ENCODE results near the gene ANKRD23. TPM values are rescaled to one million over a fixed set of nuclear protein-coding genes. Genes with fewer than 3 reads are reported as not detected.

The ANKRD23 gene
- total RNA-seq, 1 donor from 2014 or later = 6.9 TPM

GRCh38 chr2:96838345-96839292 is 5.2 kb downstream of the ANKRD23 start:
- no peak for DNase-seq (ENCODE audit: low spot score)

- DNase-seq (ENCODE audit: low spot score) = no peak
Observed at GRCh38 chr2:96837575-96837974, 6.2 kb downstream of the ANKRD23 start.

GRCh38 chr2:96835830-96836229 is 8.0 kb downstream of the ANKRD23 start:
- DNase-seq (ENCODE audit: low spot score) = no peak

GRCh38 chr2:96832754-96833507 is 10.9 kb downstream of the ANKRD23 start:
- DNase-seq (ENCODE audit: low spot score) = peak; percentile 87

GRCh38 chr2:96832408-96832753 is 11.4 kb downstream of the ANKRD23 start:
- DNase-seq (ENCODE audit: low spot score) = no peak

GRCh38 chr2:96831679-96832078 is 12.1 kb downstream of the ANKRD23 start:
- no peak for DNase-seq (ENCODE audit: low spot score)

GRCh38 chr2:96830044-96830562 is 13.7 kb downstream of the ANKRD23 start:
- DNase-seq (ENCODE audit: low spot score) = no peak

GRCh38 chr2:96828874-96829273 is 14.9 kb downstream of the ANKRD23 start:
- no peak for DNase-seq (ENCODE audit: low spot score)

- no peak for DNase-seq (ENCODE audit: low spot score)
Observed at GRCh38 chr2:96828436-96828835, 15.4 kb downstream of the ANKRD23 start.

GRCh38 chr2:96826546-96827278 is 17.1 kb downstream of the ANKRD23 start:
- no peak for DNase-seq (ENCODE audit: low spot score)

GRCh38 chr2:96825057-96825456 is 18.8 kb downstream of the ANKRD23 start:
- no peak for DNase-seq (ENCODE audit: low spot score)

GRCh38 chr2:96824079-96824870 is 19.5 kb downstream of the ANKRD23 start:
- DNase-seq (ENCODE audit: low spot score) = no peak

- DNase-seq (ENCODE audit: low spot score) = no peak
Observed at GRCh38 chr2:96823198-96823597, 20.6 kb downstream of the ANKRD23 start.

- DNase-seq (ENCODE audit: low spot score) = no peak
Observed at GRCh38 chr2:96822786-96823185, 21.0 kb downstream of the ANKRD23 start.

- DNase-seq (ENCODE audit: low spot score) = no peak
Observed at GRCh38 chr2:96821113-96821675, 22.6 kb downstream of the ANKRD23 start.

GRCh38 chr2:96819876-96820511 is 23.8 kb downstream of the ANKRD23 start:
- DNase-seq (ENCODE audit: low spot score) = no peak

GRCh38 chr2:96819128-96819875 is 24.5 kb downstream of the ANKRD23 start:
- peak; percentile 88 for DNase-seq (ENCODE audit: low spot score)

GRCh38 chr2:96817882-96818281 is 25.9 kb downstream of the ANKRD23 start:
- no peak for DNase-seq (ENCODE audit: low spot score)
